Measurements from ENCODE around the gene LIFR. TPM values are rescaled to one million over a fixed set of nuclear protein-coding genes. Genes with fewer than 3 reads are reported as not detected.

LIFR gene
- polyA plus RNA-seq, 2 of the 4 experiments (the other 2 are of a cell fraction): 3.8 to 7.9 TPM

DNA sequence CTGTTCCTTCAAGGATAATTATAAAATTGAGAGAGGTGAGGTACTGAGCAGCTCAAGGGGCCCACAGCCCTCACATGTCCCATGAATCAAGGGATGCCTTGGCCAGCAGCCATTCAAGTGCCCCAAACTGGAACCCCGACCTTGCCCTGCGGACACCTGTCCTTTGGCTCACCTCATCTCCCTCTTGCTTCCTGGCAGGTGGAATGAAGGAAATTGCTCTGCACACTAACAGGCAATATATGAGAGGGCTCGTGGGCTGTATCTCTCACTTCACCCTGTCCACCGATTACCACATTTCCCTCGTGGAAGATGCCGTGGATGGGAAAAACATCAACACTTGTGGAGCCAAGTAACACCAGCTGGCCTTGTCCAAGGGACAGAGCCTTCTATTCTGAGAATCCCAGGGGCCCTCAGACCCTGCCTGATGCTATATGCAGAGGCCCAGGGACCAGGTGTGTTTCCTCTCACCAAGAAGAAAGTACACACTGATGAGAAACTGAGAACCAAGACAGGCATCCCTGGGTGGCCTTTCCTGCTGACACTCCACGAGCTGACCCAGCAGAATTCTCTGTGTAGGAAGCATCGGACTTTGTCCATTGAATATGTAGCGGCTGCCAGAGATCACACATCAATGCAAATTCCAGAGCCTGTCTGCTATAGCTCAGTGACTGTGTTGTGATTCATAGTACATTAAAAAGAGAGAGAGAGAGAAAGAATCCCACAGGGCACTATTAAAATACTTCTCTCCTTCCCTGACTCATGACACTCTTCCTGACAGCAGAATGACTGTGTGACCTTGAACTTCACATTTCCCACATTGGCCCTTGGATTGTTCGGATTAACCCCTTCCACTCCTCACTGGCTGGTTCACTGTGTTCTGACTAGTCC, 92.6 kb downstream of the LIFR start (continued):
- TF ChIP-seq SMC3 (IDR thresholded peaks at IDR 0.05) (peak; percentile 20; the same call in 1 of the 3 replicates), FOSB (CRISPR knock-in tag; IDR thresholded peaks at IDR 0.05) (no peak), MYC (IDR thresholded peaks at IDR 0.05; ENCODE audit: borderline replicate concordance, low read length) (no peak), NPAS2 (CRISPR knock-in tag; IDR thresholded peaks at IDR 0.05; ENCODE audit: borderline replicate concordance) (no peak), RCOR1 (IDR thresholded peaks at IDR 0.05; ENCODE audit: low read depth, low read length) (no peak), POLR2A (IDR thresholded peaks at IDR 0.05; ENCODE audit: low read length) (no peak), ATOH8 (CRISPR knock-in tag; IDR thresholded peaks at IDR 0.05; ENCODE audit: low read depth) (0 out of 2 replicates have a peak, but pooled peaks have one; percentile 12), RAD21 (conservative IDR thresholded peaks at IDR 0.05 in 1 of 2, IDR thresholded peaks at IDR 0.05 in 1 of 2) (peak in 1 of 2 experiments; percentile 5; a peak in 1 of 5 replicates), CEBPB (IDR thresholded peaks at IDR 0.05) (peak in 1 of 2 experiments; percentile 54; a peak in 1 of 4 replicates), HOXB5 (CRISPR knock-in tag; IDR thresholded peaks at IDR 0.05) (0 out of 2 replicates have a peak, but pooled peaks have one; percentile 58), HMGXB4 (CRISPR knock-in tag; IDR thresholded peaks at IDR 0.05; ENCODE audit: borderline replicate concordance) (no peak), GATA3 (IDR thresholded peaks at IDR 0.05; ENCODE audit: borderline replicate concordance) (peak; percentile 85; the same call in 1 of the 2 replicates), TP53 (CRISPR knock-in tag; IDR thresholded peaks at IDR 0.05) (no peak), TFCP2L1 (CRISPR knock-in tag; IDR thresholded peaks at IDR 0.05) (no peak), KDM5A (IDR thresholded peaks at IDR 0.05) (no peak), BHLHE40 (IDR thresholded peaks at IDR 0.05; ENCODE audit: low read depth, low read length) (no peak), MAFK (IDR thresholded peaks at IDR 0.05; ENCODE audit: partially characterized antibody) (peak; percentile 96), CBX8 (IDR thresholded peaks at IDR 0.05) (no peak), CHD4 (IDR thresholded peaks at IDR 0.05; ENCODE audit: borderline replicate concordance) (no peak), ZNF302 (CRISPR knock-in tag; IDR thresholded peaks at IDR 0.05) (no peak), ZSCAN20 (CRISPR knock-in tag; IDR thresholded peaks at IDR 0.05) (no peak), FOXS1 (CRISPR knock-in tag; IDR thresholded peaks at IDR 0.05) (no peak)
- TF ChIP-seq, protein P1, sequence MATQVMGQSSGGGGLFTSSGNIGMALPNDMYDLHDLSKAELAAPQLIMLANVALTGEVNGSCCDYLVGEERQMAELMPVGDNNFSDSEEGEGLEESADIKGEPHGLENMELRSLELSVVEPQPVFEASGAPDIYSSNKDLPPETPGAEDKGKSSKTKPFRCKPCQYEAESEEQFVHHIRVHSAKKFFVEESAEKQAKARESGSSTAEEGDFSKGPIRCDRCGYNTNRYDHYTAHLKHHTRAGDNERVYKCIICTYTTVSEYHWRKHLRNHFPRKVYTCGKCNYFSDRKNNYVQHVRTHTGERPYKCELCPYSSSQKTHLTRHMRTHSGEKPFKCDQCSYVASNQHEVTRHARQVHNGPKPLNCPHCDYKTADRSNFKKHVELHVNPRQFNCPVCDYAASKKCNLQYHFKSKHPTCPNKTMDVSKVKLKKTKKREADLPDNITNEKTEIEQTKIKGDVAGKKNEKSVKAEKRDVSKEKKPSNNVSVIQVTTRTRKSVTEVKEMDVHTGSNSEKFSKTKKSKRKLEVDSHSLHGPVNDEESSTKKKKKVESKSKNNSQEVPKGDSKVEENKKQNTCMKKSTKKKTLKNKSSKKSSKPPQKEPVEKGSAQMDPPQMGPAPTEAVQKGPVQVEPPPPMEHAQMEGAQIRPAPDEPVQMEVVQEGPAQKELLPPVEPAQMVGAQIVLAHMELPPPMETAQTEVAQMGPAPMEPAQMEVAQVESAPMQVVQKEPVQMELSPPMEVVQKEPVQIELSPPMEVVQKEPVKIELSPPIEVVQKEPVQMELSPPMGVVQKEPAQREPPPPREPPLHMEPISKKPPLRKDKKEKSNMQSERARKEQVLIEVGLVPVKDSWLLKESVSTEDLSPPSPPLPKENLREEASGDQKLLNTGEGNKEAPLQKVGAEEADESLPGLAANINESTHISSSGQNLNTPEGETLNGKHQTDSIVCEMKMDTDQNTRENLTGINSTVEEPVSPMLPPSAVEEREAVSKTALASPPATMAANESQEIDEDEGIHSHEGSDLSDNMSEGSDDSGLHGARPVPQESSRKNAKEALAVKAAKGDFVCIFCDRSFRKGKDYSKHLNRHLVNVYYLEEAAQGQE (IDR thresholded peaks at IDR 0.05): no peak

All from A549 (cell line).